Neural progenitor cell (in vitro differentiated cells): ENCODE results near the gene FBXO17. TPM values are rescaled to one million over a fixed set of nuclear protein-coding genes. Genes with fewer than 3 reads are reported as not detected.

Experiments
- DNase-seq: peaks from one replicate; pipeline ENCODE4 v3.0.0-alpha.2; 2016; ENCODE audit warnings: low spot score
- H2AFZ ChIP-seq: fragments of 200-600 bp; sonication (generic); replicated peaks from 2 replicates; pipeline ENCODE4 v1.6.1; 2016; ENCODE audit warnings: antibody characterized with exemption
- H3F3A ChIP-seq: fragments of 200-600 bp; sonication (generic); 2 replicates; pipeline ENCODE4 v1.6.1; 2016; ENCODE audit warnings: antibody characterized with exemption, low read depth
- H3K27ac ChIP-seq: fragments of 200-600 bp; sonication (generic); 2 replicates; pipeline ENCODE4 v1.5.1; 2016; ENCODE audit warnings: mild to moderate bottlenecking
- H3K27me3 ChIP-seq: fragments of 200-600 bp; sonication (generic); 2 replicates; pipeline ENCODE4 v1.6.1; 2016; ENCODE audit warnings: mild to moderate bottlenecking, moderate library complexity
- H3K36me3 ChIP-seq: fragments of 200-600 bp; sonication (generic); 2 replicates; pipeline ENCODE4 v1.5.1; 2016
- H3K4me1 ChIP-seq: fragments of 200-600 bp; sonication (generic); 2 replicates; pipeline ENCODE4 v1.6.1; 2016; ENCODE audit warnings: mixed run types
- H3K4me2 ChIP-seq: fragments of 200-600 bp; sonication (generic); 2 replicates; pipeline ENCODE4 v1.6.1; 2016
- H3K4me3 ChIP-seq: fragments of 200-600 bp; sonication (generic); 2 replicates; pipeline ENCODE4 v1.5.1; 2016
- H3K79me2 ChIP-seq: fragments of 200-600 bp; sonication (generic); 2 replicates; pipeline ENCODE4 v1.6.1; 2016; ENCODE audit warnings: low read depth
- H3K9ac ChIP-seq: fragments of 200-600 bp; sonication (generic); 2 replicates; pipeline ENCODE4 v1.6.1; 2016
- H3K9me3 ChIP-seq: fragments of 200-600 bp; sonication (generic); 2 replicates; pipeline ENCODE4 v1.5.1; 2016; ENCODE audit warnings: low read depth
- H4K20me1 ChIP-seq: fragments of 200-600 bp; sonication (generic); 2 replicates; pipeline ENCODE4 v1.6.1; 2016; ENCODE audit warnings: low read depth
- H3K27ac Mint-ChIP-seq: 3 replicates; pipeline ENCODE4 v1.8.0; 2021; ENCODE audit warnings: mixed read lengths
- H3K27me3 Mint-ChIP-seq: 2 replicates; pipeline ENCODE4 v1.8.0; 2022; ENCODE audit warnings: low read depth, mild to moderate bottlenecking, inconsistent platforms, moderate library complexity, mixed read lengths; ENCODE audit not compliant: insufficient read depth
- H3K36me3 Mint-ChIP-seq: 3 replicates; pipeline ENCODE4 v1.8.0; 2021; ENCODE audit warnings: mixed read lengths
- H3K4me1 Mint-ChIP-seq: 3 replicates; pipeline ENCODE4 v1.8.0; 2021; ENCODE audit warnings: mixed read lengths
- H3K4me3 Mint-ChIP-seq: 3 replicates; pipeline ENCODE4 v1.8.0; 2021; ENCODE audit warnings: mild to moderate bottlenecking, moderate library complexity, mixed read lengths
- H3K9me3 Mint-ChIP-seq: 3 replicates; pipeline ENCODE4 v1.8.0; 2020; ENCODE audit warnings: mixed read lengths
- CTCF ChIP-seq: fragments of 200-600 bp; sonication (generic); IDR thresholded peaks from 2 replicates; pipeline ENCODE4 v1.5.1; 2017; ENCODE audit warnings: antibody characterized with exemption, mild to moderate bottlenecking
- EZH2 ChIP-seq: fragments of 200-600 bp; sonication (generic); IDR thresholded peaks from 2 replicates; pipeline ENCODE4 v1.6.1; 2017; ENCODE audit warnings: antibody characterized with exemption, mild to moderate bottlenecking, moderate library complexity
- EZH2phosphoT487 ChIP-seq: fragments of 200-600 bp; sonication (generic); IDR thresholded peaks from 2 replicates; pipeline ENCODE4 v1.6.1; 2017; ENCODE audit warnings: antibody characterized with exemption
- total RNA-seq: library from RNA; depleted of rRNA; stranded (reverse); fragments of >200 nt; gene quantifications from 2 replicates; pipeline ENCODE4 v1.2.3, GENCODE V29; 2015; ENCODE audit warnings: low replicate concordance

Gene FBXO17
- 8.3 and 24.9 TPM in 2 replicates for total RNA-seq

- H3K4me1 Mint-ChIP-seq: peaks cover 23% of the 10 kb centered on the region
- H3K27ac ChIP-seq: no peak within 1 kb of the TSS
- H3K27me3 Mint-ChIP-seq: peaks cover 13% of the 10 kb centered on the region
- H3K9ac ChIP-seq: peak within 1 kb of the TSS; percentile 0
- TF ChIP-seq EZH2 (no peak), CTCF (no peak), EZH2phosphoT487 (no peak)
- H3K9me3 ChIP-seq: no peaks in the 10 kb centered on the region
- peaks cover 24% of the 10 kb centered on the region for H3F3A ChIP-seq
- peaks cover 6% of the 10 kb centered on the region for H4K20me1 ChIP-seq
- H3K4me1 ChIP-seq: peaks cover 7% of the 10 kb centered on the region
- peak; percentile 77 for DNase-seq
- H3K4me3 ChIP-seq: peak within 1 kb of the TSS; percentile 71
- H3K4me2 ChIP-seq: peak within 1 kb of the TSS; percentile 88
- H3K27ac Mint-ChIP-seq: peak within 1 kb of the TSS; percentile 96
- H3K9me3 Mint-ChIP-seq: no peaks in the 10 kb centered on the region
- H3K4me3 Mint-ChIP-seq: peak within 1 kb of the TSS; percentile 97
- peaks cover 4% of the 10 kb centered on the region for H3K36me3 Mint-ChIP-seq
- peaks cover 15% of the 10 kb centered on the region for H3K79me2 ChIP-seq
- H3K36me3 ChIP-seq: no peaks in the 10 kb centered on the region
- H3K27me3 ChIP-seq: no peaks in the 10 kb centered on the region
- H2AFZ ChIP-seq: peak within 1 kb of the TSS; percentile 75
These were observed at the start of gene FBXO17 for GRCh38 chr19:38975214-38975860. Gene FBXO17 (minus strand): TSS chr19:38975742. CDS start chr19:38950319, 25,423 bp downstream.

- H3K27me3 Mint-ChIP-seq: peaks cover 5% of the 10 kb centered on the region
- no peak overlapping the region for H2AFZ ChIP-seq
- no peaks in the 10 kb centered on the region for H3K36me3 ChIP-seq
- H3K4me1 ChIP-seq: no peaks in the 10 kb centered on the region
- H3K79me2 ChIP-seq: no peaks in the 10 kb centered on the region
- H3K27ac ChIP-seq: no peak overlapping the region
- no peak overlapping the region for H3K4me3 Mint-ChIP-seq
- H3K27ac Mint-ChIP-seq: no peak overlapping the region
- H3K4me2 ChIP-seq: no peak overlapping the region
- H3K27me3 ChIP-seq: no peaks in the 10 kb centered on the region
- TF ChIP-seq EZH2: no peak
- no peak for TF ChIP-seq CTCF
- TF ChIP-seq EZH2phosphoT487: no peak
- H3K9me3 ChIP-seq: no peaks in the 10 kb centered on the region
- no peaks in the 10 kb centered on the region for H3F3A ChIP-seq
- DNase-seq: no peak
- no peak overlapping the region for H3K9ac ChIP-seq
- H4K20me1 ChIP-seq: no peaks in the 10 kb centered on the region
- H3K4me1 Mint-ChIP-seq: no peaks in the 10 kb centered on the region
- H3K36me3 Mint-ChIP-seq: peaks cover 1% of the 10 kb centered on the region
- H3K4me3 ChIP-seq: no peak overlapping the region
- peaks cover 8% of the 10 kb centered on the region for H3K9me3 Mint-ChIP-seq
These were observed 49.5 kb upstream of the FBXO17 start for GRCh38 chr19:39024875-39025641.

- Histone ChIP-seq H3K4me1 (no peaks in the 10 kb centered on the region), H3K4me2 (no peak overlapping the region), H3K4me3 (no peak overlapping the region), H3K27ac (no peak overlapping the region), H2AFZ (no peak overlapping the region), H3K36me3 (no peaks in the 10 kb centered on the region), H3K9ac (no peak overlapping the region), H3F3A (no peaks in the 10 kb centered on the region), H3K9me3 (no peaks in the 10 kb centered on the region), H4K20me1 (no peaks in the 10 kb centered on the region), H3K79me2 (no peaks in the 10 kb centered on the region), H3K27me3 (no peaks in the 10 kb centered on the region)
- Mint-ChIP-seq H3K9me3 (peaks cover 5% of the 10 kb centered on the region), H3K27me3 (peaks cover 11% of the 10 kb centered on the region), H3K4me3 (no peak overlapping the region), H3K27ac (no peak overlapping the region), H3K36me3 (peaks cover 1% of the 10 kb centered on the region), H3K4me1 (no peaks in the 10 kb centered on the region)
- no peak for TF ChIP-seq EZH2
- no peak for TF ChIP-seq EZH2phosphoT487
- no peak for TF ChIP-seq CTCF
- DNase-seq: no peak
These were observed 45.5 kb upstream of the FBXO17 start for GRCh38 chr19:39021063-39021462.
